ENCODE results near the gene GADD45B. TPM values are rescaled to one million over a fixed set of nuclear protein-coding genes. Genes with fewer than 3 reads are reported as not detected.

Gene GADD45B
- total RNA-seq, 1 donor from 2014 or later: 39.8 TPM

DNA sequence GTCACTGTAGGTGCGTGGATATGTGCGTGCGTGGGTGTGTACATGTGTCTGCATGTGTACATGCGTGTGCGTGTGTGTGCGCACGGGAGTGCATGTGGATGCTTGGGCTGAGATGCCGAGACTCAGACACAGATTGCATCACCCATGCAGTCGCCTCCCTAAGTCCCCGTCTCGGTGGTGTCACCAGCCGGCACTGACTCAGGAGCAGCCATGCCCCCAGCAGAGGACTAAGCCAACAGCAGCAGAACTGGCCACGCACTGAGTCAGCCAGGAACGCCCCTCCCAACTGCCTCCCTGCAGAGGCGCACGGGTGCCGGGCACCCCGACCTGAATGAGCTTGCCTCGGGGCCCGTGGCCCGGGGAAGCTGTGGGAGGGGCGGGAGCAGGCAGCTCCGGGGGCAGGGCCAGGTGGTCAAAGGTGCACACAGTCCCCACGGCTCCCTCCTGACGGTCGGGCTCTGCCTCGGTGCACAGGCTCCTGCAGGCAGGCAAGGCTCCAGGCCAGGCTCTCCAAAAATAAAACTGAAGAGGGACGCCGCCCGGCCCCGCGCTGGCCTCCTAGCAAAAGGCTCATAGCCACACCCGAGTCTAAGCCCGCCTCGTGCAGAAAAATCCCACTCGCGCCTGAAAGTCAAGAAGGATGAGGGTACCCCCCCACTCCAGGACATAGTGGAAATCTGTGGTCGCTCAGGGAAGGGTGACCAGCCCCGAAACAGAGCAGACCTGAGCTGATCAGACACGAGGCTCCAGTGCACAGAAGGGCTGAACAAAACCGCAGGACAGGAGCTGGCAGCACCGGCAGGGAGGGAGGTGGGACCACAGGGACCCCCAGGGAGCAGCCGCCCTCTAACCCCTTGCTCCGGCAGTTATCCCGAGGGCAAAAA lies 49.2 kb downstream of the GADD45B start:
- ATAC-seq (peak; percentile 68), DNase-seq (ENCODE audit: missing footprints) (no peak)
- intact Hi-C loops (cut with DNase I): no loop called here

DNA sequence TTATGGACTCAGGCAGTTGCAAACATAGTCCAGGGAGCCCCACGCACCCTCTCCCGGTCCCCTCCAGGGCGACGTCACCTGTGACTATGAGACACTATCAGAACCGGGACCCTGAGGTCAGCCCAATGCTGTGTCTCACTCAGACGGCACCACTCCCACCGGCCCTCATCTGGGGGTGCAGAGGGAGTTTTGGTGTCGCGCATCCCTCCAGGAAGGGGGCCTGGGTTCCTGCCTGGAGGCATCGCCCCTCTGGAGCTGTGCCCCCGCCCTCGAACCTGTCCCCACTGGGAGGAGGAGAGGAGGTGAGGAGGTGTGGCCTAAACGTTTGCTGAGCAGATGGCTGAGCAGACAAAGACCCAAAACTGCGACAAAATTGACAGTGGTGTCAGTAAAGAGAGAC lies 51.2 kb downstream of the GADD45B start:
- intact Hi-C loops (cut with DNase I): no loop called here
- DNase-seq (ENCODE audit: missing footprints): no peak
- ATAC-seq: no peak

DNA sequence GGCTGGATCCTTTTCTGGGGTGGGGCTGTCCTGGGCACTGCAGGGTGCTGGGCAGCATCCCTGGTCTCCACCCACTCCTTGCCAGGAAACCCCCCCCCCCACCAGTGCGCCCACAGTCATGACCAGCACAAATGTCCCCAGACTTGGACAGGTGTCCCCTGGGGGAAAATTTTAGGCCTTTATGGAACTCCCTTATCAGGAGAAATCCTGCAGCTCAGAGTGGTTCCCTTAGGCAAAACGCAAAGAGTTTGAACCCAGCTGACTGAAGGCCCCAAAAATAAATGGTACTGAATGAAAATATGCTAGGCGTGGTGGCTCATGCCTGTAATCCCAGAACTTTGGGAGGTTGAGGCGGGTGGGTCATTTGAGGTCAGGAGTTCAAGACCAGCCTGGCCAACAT lies 51.8 kb downstream of the GADD45B start:
- no peak for DNase-seq (ENCODE audit: missing footprints)
- intact Hi-C loops (cut with DNase I): no loop called here
- ATAC-seq: no peak

Small RNAs within 50 kb of the gene (microRNA-seq; reads per million reads assigned to microRNA genes)
- not detected for gene MIR7108

Other genes starting within 250 kb of the GADD45B start
- gene PLEKHJ1, start 239.8 kb upstream of the GADD45B start, total RNA-seq: 59.7 TPM
- 30.3 TPM for gene SF3A2, start 239.3 kb upstream of the GADD45B start, total RNA-seq
- gene AMH, start 226.8 kb upstream of the GADD45B start, total RNA-seq: 0.89 TPM
- not detected for gene JSRP1, start 219.7 kb upstream of the GADD45B start, total RNA-seq
- gene PEAK3, start 194.0 kb upstream of the GADD45B start, total RNA-seq: 0.68 TPM
- gene LINGO3, start 168.0 kb upstream of the GADD45B start, total RNA-seq: not detected
- 46.7 TPM for gene LSM7, start 147.5 kb upstream of the GADD45B start, total RNA-seq
- 24.9 TPM for gene SPPL2B, start 147.4 kb upstream of the GADD45B start, total RNA-seq
- not detected for gene TMPRSS9, start 115.9 kb upstream of the GADD45B start, total RNA-seq
- 86.9 TPM for gene TIMM13, start 48.5 kb upstream of the GADD45B start, total RNA-seq
- gene LMNB2, start 19.2 kb upstream of the GADD45B start, total RNA-seq: 19.2 TPM
- 26.7 TPM for gene GNG7, start 226.6 kb downstream of the GADD45B start, total RNA-seq
- gene DIRAS1, start 245.2 kb downstream of the GADD45B start, total RNA-seq: 200 TPM

All from Right ventricle myocardium inferior (tissue), 1 donor.